RWPE2 (cell line): ENCODE results near the gene ADAM29.
"Not testable (repeated sequence)": the region's sequence is repeated elsewhere in the genome, so short reads cannot be mapped to it uniquely, and the experiment has no call there.

Source experiments
- ATAC-seq: fragments of 200-7000 bp; cut with Tn5 transposase; 3 replicates; pipeline ENCODE4 v1.9.1; 2021; ENCODE audit warnings: low read depth
- DNase-seq: peaks from one replicate; pipeline ENCODE4 v3.0.0-alpha.2; 2020; ENCODE audit warnings: low spot score
- H3K27ac ChIP-seq: fragments of 450-650 bp; 2 replicates; pipeline ENCODE4 v1.5.1; 2017; ENCODE audit warnings: mild to moderate bottlenecking; ENCODE audit not compliant: poor library complexity, severe bottlenecking
- H3K27me3 ChIP-seq: fragments of 250-450 bp; sonication (Bioruptor Pico); 2 replicates; pipeline ENCODE4 v1.5.1; 2021; ENCODE audit warnings: mild to moderate bottlenecking, moderate library complexity; ENCODE audit not compliant: insufficient read depth, poor library complexity, severe bottlenecking
- H3K36me3 ChIP-seq: fragments of 250-450 bp; sonication (Bioruptor Pico); 2 replicates; pipeline ENCODE4 v1.5.1; 2020; ENCODE audit warnings: low read depth, mild to moderate bottlenecking, moderate library complexity
- H3K4me1 ChIP-seq: fragments of 250-450 bp; sonication (Bioruptor Pico); 2 replicates; pipeline ENCODE4 v1.5.1; 2021; ENCODE audit warnings: mild to moderate bottlenecking, moderate library complexity; ENCODE audit not compliant: insufficient read depth, poor library complexity, severe bottlenecking
- H3K4me3 ChIP-seq: fragments of 250-450 bp; sonication (Bioruptor Pico); 2 replicates; pipeline ENCODE4 v1.5.1; 2021; ENCODE audit warnings: mild to moderate bottlenecking, moderate library complexity; ENCODE audit not compliant: severe bottlenecking
- H3K9me3 ChIP-seq: fragments of 250-450 bp; sonication (Bioruptor Pico); 2 replicates; pipeline ENCODE4 v1.5.1; 2021; ENCODE audit warnings: mild to moderate bottlenecking, moderate library complexity; ENCODE audit not compliant: severe bottlenecking
- TF ChIP-seq, protein P1 (sequence below): fragments of 450-650 bp; IDR thresholded peaks from one replicate; pipeline ENCODE4 v1.5.1; 2017; ENCODE audit warnings: mild to moderate bottlenecking, moderate library complexity; ENCODE audit not compliant: poor library complexity, severe bottlenecking

The ADAM29 gene

DNA sequence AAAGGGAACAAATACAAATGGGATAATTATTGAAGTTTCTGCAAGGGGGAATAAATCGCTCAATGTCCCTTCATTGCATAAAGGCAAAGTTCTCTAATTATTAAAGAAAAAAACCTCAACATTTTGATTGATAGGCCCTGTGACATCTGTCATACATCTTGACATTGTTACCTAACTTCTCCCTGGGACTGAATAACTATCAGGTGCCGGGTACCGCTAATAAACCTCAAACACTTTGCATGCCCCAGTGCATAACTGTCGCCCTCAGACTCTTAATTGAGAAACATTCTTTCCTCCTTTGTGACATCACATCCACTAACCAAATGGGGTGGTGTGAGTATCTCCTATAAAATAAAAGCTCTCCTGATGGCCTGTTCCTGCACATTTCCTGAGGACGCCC lies at the start of gene ADAM29:
Gene ADAM29 (plus strand): TSS at position 301 of the 400 bp plus-strand sequence. CDS start 57,168 bp downstream, outside the sequence.
- no peak within 1 kb of the TSS for H3K4me3 ChIP-seq
- H3K9me3 ChIP-seq = no peaks in the 10 kb centered on the region
- no peak for ATAC-seq
- H3K36me3 ChIP-seq = no peaks in the 10 kb centered on the region
- no peaks in the 10 kb centered on the region for H3K4me1 ChIP-seq
- no peaks in the 10 kb centered on the region for H3K27me3 ChIP-seq
- H3K27ac ChIP-seq = no peak within 1 kb of the TSS
- TF ChIP-seq, protein P1, sequence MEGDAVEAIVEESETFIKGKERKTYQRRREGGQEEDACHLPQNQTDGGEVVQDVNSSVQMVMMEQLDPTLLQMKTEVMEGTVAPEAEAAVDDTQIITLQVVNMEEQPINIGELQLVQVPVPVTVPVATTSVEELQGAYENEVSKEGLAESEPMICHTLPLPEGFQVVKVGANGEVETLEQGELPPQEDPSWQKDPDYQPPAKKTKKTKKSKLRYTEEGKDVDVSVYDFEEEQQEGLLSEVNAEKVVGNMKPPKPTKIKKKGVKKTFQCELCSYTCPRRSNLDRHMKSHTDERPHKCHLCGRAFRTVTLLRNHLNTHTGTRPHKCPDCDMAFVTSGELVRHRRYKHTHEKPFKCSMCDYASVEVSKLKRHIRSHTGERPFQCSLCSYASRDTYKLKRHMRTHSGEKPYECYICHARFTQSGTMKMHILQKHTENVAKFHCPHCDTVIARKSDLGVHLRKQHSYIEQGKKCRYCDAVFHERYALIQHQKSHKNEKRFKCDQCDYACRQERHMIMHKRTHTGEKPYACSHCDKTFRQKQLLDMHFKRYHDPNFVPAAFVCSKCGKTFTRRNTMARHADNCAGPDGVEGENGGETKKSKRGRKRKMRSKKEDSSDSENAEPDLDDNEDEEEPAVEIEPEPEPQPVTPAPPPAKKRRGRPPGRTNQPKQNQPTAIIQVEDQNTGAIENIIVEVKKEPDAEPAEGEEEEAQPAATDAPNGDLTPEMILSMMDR = no peak
- no peak for DNase-seq

- ATAC-seq (no peak), DNase-seq (no peak)
- Histone ChIP-seq H3K27ac (no peak overlapping the region), H3K4me3 (no peak overlapping the region), H3K27me3 (no peaks in the 10 kb centered on the region), H3K36me3 (no peaks in the 10 kb centered on the region), H3K4me1 (no peaks in the 10 kb centered on the region), H3K9me3 (no peaks in the 10 kb centered on the region)
- TF ChIP-seq, protein P1 = no peak
Measured at GRCh38 chr4:174869339-174869738, 48.8 kb upstream of the ADAM29 start.

GRCh38 chr4:174870311-174870710 lies 47.8 kb upstream of the ADAM29 start:
- TF ChIP-seq, protein P1 = no peak
- no peaks in the 10 kb centered on the region for H3K9me3 ChIP-seq
- no peak overlapping the region for H3K4me3 ChIP-seq
- H3K4me1 ChIP-seq = no peaks in the 10 kb centered on the region
- H3K27ac ChIP-seq = no peak overlapping the region
- no peaks in the 10 kb centered on the region for H3K27me3 ChIP-seq
- DNase-seq (no peak), ATAC-seq (no peak)
- no peaks in the 10 kb centered on the region for H3K36me3 ChIP-seq

DNA sequence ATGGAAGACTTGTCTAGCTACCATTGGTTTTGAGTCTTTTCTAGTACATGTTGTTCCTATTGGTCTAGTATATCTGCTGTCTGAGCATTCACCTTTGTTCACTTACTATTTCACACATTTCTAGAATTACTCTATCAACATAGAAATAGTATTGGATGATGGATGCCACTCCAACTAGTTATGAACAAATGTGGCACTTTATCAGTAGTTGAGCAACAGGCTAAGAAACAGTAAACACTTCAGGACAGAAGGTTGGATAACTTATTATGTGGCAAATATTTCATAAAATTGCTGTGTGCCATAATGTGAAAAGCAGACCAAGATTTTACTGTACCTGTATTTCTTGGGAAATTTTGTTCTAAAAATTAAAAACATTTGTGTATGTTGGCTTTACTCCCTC lies 46.8 kb upstream of the ADAM29 start:
- ATAC-seq (no peak), DNase-seq (no peak)
- H3K36me3 ChIP-seq = no peaks in the 10 kb centered on the region
- H3K9me3 ChIP-seq = no peaks in the 10 kb centered on the region
- H3K4me1 ChIP-seq = no peaks in the 10 kb centered on the region
- H3K27me3 ChIP-seq = no peaks in the 10 kb centered on the region
- TF ChIP-seq, protein P1 = no peak
- H3K4me3 ChIP-seq = no peak overlapping the region
- no peak overlapping the region for H3K27ac ChIP-seq

GRCh38 chr4:174873146-174873545 lies 45.0 kb upstream of the ADAM29 start:
- H3K27me3 ChIP-seq, H3K27ac ChIP-seq, ATAC-seq, H3K36me3 ChIP-seq, DNase-seq, H3K9me3 ChIP-seq, H3K4me3 ChIP-seq, H3K4me1 ChIP-seq: not testable (repeated sequence)
